MCF 10A (cell line): Measurements from ENCODE around the gene CYB5R2. TPM values are rescaled to one million over a fixed set of nuclear protein-coding genes. Genes with fewer than 3 reads are reported as not detected.

ENCODE experiments used
- BruUV-seq: library from RNA; stranded (reverse); fragments of 400-500 nt; replicated peaks from 2 replicates; lab custom pipeline; 2021; lab: Mats Ljungman, UMichigan
- CTCF ChIA-PET: fragments of 300-600 bp; sonication (Branson Sonifier 250); formaldehyde crosslinking; extraction: SDS; loops from one replicate; lab custom pipeline; 2021; ENCODE audit warnings: antibody characterized with exemption, inconsistent platforms; lab: Yijun Ruan, JAX
- POLR2A ChIA-PET: fragments of 300-600, 350-650 bp; sonication (Branson Sonifier 250); formaldehyde crosslinking; extraction: SDS; loops from one replicate; lab custom pipeline; 2020; ENCODE audit warnings: antibody characterized with exemption, inconsistent platforms; lab: Yijun Ruan, JAX
- DNase-seq: peaks from one replicate; pipeline ENCODE4 v3.0.0-alpha.2; 2018; ENCODE audit not compliant: unreplicated experiment
- H3K27ac Mint-ChIP-seq: one replicate; pipeline ENCODE4 v1.8.0; 2022; ENCODE audit warnings: mild to moderate bottlenecking, low read depth, mixed read lengths; ENCODE audit not compliant: unreplicated experiment
- H3K27me3 Mint-ChIP-seq: one replicate; pipeline ENCODE4 v1.8.0; 2022; ENCODE audit warnings: mixed read lengths; ENCODE audit not compliant: insufficient read depth, unreplicated experiment
- H3K36me3 Mint-ChIP-seq: one replicate; pipeline ENCODE4 v1.8.0; 2022; ENCODE audit warnings: mild to moderate bottlenecking, moderate library complexity, mixed read lengths; ENCODE audit not compliant: insufficient read depth, unreplicated experiment
- H3K4me1 Mint-ChIP-seq: one replicate; pipeline ENCODE4 v1.8.0; 2022; ENCODE audit warnings: mixed read lengths; ENCODE audit not compliant: insufficient read depth, unreplicated experiment
- H3K4me3 Mint-ChIP-seq: one replicate; pipeline ENCODE4 v1.8.0; 2022; ENCODE audit warnings: mild to moderate bottlenecking, moderate library complexity, mixed read lengths; ENCODE audit not compliant: unreplicated experiment
- H3K9me3 Mint-ChIP-seq: one replicate; pipeline ENCODE4 v1.8.0; 2022; ENCODE audit warnings: mixed read lengths; ENCODE audit not compliant: unreplicated experiment
- CTCF ChIP-seq: fragments of 200-600 bp; IDR thresholded peaks from one replicate; pipeline ENCODE4 v1.8.0; 2022; ENCODE audit warnings: antibody characterized with exemption, mild to moderate bottlenecking; ENCODE audit not compliant: unreplicated experiment
- intact Hi-C: fragments of 100-400 bp; cut with micrococcal nuclease; formaldehyde crosslinking; loops from 2 replicates; pipeline ENCODE4 v1.14.1; 2022
- total RNA-seq: library from RNA; stranded (reverse); gene quantifications from 2 replicates; pipeline ENCODE4 v1.2.3, GENCODE V29; 2022

CYB5R2 gene
- total RNA-seq, 1 experiment from 2014 or later, result 1.2 TPM

- H3K27ac Mint-ChIP-seq, result no peak overlapping the region
- ChIA-PET CTCF (interaction anchor here (0.7 to 3.6 kb wide), 18 partner anchors 9 to 999 kb away, joined by 3 to 33 read pairs (median 4); partner anchors contain the start of gene PPFIBP2), POLR2A (no interaction called here)
- no peak overlapping the region for H3K4me3 Mint-ChIP-seq
- no TSS peak for BruUV-seq
- H3K4me1 Mint-ChIP-seq, result peaks cover 13% of the 10 kb centered on the region
- H3K27me3 Mint-ChIP-seq, result peaks cover 23% of the 10 kb centered on the region
- DNase-seq, result peak; percentile 20
- H3K36me3 Mint-ChIP-seq, result no peaks in the 10 kb centered on the region
- intact Hi-C loops, result loop anchor here (5.0 kb wide), 1 partner anchor 297 kb away; the partner anchor contains the start of gene EIF3F
- TF ChIP-seq CTCF, result no peak
- no peaks in the 10 kb centered on the region for H3K9me3 Mint-ChIP-seq
These were observed 17.3 kb upstream of the CYB5R2 start for GRCh38 chr11:7690648-7691047.

- H3K27me3 Mint-ChIP-seq, result peaks cover 20% of the 10 kb centered on the region
- H3K27ac Mint-ChIP-seq, result no peak overlapping the region
- DNase-seq, result no peak
- no peak overlapping the region for H3K4me3 Mint-ChIP-seq
- POLR2A ChIA-PET, result no interaction called here
- intact Hi-C loops, result loop anchor here (2.0 kb wide), 1 partner anchor 24 kb away; no protein-coding TSS in a partner anchor
- TF ChIP-seq CTCF, result no peak
- no TSS peak for BruUV-seq
- H3K9me3 Mint-ChIP-seq, result no peaks in the 10 kb centered on the region
- peaks cover 13% of the 10 kb centered on the region for H3K4me1 Mint-ChIP-seq
- CTCF ChIA-PET, result interaction anchor here (0.6 to 3.3 kb wide), 17 partner anchors 9 to 877 kb away, joined by 3 to 26 read pairs (median 5); partner anchors contain the start of gene PPFIBP2
- H3K36me3 Mint-ChIP-seq, result no peaks in the 10 kb centered on the region
These were observed 15.9 kb upstream of the CYB5R2 start for GRCh38 chr11:7689239-7689638.

- ChIA-PET POLR2A (no interaction called here), CTCF (interaction anchor here (0.6 to 4.1 kb wide), 26 partner anchors 8 to 950 kb away, joined by 3 to 26 read pairs (median 4); no protein-coding TSS in a partner anchor)
- Mint-ChIP-seq H3K27ac (no peak overlapping the region), H3K36me3 (no peaks in the 10 kb centered on the region), H3K4me1 (peaks cover 13% of the 10 kb centered on the region), H3K27me3 (peaks cover 11% of the 10 kb centered on the region), H3K4me3 (no peak overlapping the region), H3K9me3 (no peaks in the 10 kb centered on the region)
- peak; percentile 62 for TF ChIP-seq CTCF
- DNase-seq, result peak; percentile 32
- intact Hi-C loops, result loop anchor here (1.0 to 2.0 kb wide), 3 partner anchors 24 to 590 kb away; no protein-coding TSS in a partner anchor
- no TSS peak for BruUV-seq
These were observed 15.0 kb upstream of the CYB5R2 start for GRCh38 chr11:7688238-7688826.

- no peaks in the 10 kb centered on the region for H3K36me3 Mint-ChIP-seq
- CTCF ChIA-PET, result interaction anchor here (0.7 to 4.1 kb wide), 18 partner anchors 9 to 593 kb away, joined by 3 to 26 read pairs (median 4); no protein-coding TSS in a partner anchor
- no peak overlapping the region for H3K4me3 Mint-ChIP-seq
- no peaks in the 10 kb centered on the region for H3K9me3 Mint-ChIP-seq
- peaks cover 1% of the 10 kb centered on the region for H3K27me3 Mint-ChIP-seq
- no peak for TF ChIP-seq CTCF
- no TSS peak for BruUV-seq
- intact Hi-C loops, result no loop called here
- DNase-seq, result no peak
- no peak overlapping the region for H3K27ac Mint-ChIP-seq
- H3K4me1 Mint-ChIP-seq, result peaks cover 13% of the 10 kb centered on the region
- POLR2A ChIA-PET, result no interaction called here
These were observed 14.1 kb upstream of the CYB5R2 start for GRCh38 chr11:7687386-7687785.
